ENCODE results near the gene FAM124B. TPM values are rescaled to one million over a fixed set of nuclear protein-coding genes. Genes with fewer than 3 reads are reported as not detected.

Gene FAM124B
- total and polyA plus RNA-seq, 4 donors: 0.30 to 2.5 (median 0.42) TPM

GRCh38 chr2:224393157-224393872 is 8.6 kb downstream of the FAM124B start:
- DNase-seq (ENCODE audit: low spot score): no peak
- H3K27ac ChIP-seq (ENCODE audit: low read depth in 1 of 2, low read length in 2 of 2): no peak overlapping the region
- H3K9me3 ChIP-seq (ENCODE audit: control insufficient read depth in 4 of 4, low read length in 3 of 4): no peaks in the 10 kb centered on the region
- H3K36me3 ChIP-seq (ENCODE audit: control insufficient read depth in 4 of 4, insufficient read depth in 3 of 4, low read depth in 1 of 4, low read length in 3 of 4): no peaks in the 10 kb centered on the region
- no peak overlapping the region for H3K9ac ChIP-seq (ENCODE audit: low read depth in 1 of 2, low read length in 2 of 2)
- 96% methylated on average over 3 of the region's 3 CpGs for WGBS
- peaks cover 0 to 4% (median 0%) of the 10 kb centered on the region in 4 donors for H3K4me1 ChIP-seq (ENCODE audit: control insufficient read depth in 4 of 4, insufficient read depth in 4 of 4, low read length in 3 of 4)
- no peak overlapping the region for H3K4me3 ChIP-seq (ENCODE audit: low read depth in 1 of 3, low read length in 3 of 3)
- no peaks in the 10 kb centered on the region for H3K27me3 ChIP-seq (ENCODE audit: control insufficient read depth in 4 of 4, insufficient read depth in 4 of 4, low read length in 3 of 4)
- TF ChIP-seq TAF1 (conservative IDR thresholded peaks at IDR 0.05) (no peak), FOXA2 (IDR thresholded peaks at IDR 0.05) (no peak), GABPA (IDR thresholded peaks at IDR 0.05 in 1 of 2, conservative IDR thresholded peaks at IDR 0.05 in 1 of 2) (no peak), JUND (IDR thresholded peaks at IDR 0.05) (no peak), YY1 (IDR thresholded peaks at IDR 0.05) (no peak), FOXA1 (IDR thresholded peaks at IDR 0.05) (no peak), RXRA (IDR thresholded peaks at IDR 0.05) (no peak), REST (IDR thresholded peaks at IDR 0.05) (no peak)
- TF ChIP-seq, protein P1, sequence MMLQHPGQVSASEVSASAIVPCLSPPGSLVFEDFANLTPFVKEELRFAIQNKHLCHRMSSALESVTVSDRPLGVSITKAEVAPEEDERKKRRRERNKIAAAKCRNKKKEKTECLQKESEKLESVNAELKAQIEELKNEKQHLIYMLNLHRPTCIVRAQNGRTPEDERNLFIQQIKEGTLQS (IDR thresholded peaks at IDR 0.05): no peak
- TF ChIP-seq, protein P2, sequence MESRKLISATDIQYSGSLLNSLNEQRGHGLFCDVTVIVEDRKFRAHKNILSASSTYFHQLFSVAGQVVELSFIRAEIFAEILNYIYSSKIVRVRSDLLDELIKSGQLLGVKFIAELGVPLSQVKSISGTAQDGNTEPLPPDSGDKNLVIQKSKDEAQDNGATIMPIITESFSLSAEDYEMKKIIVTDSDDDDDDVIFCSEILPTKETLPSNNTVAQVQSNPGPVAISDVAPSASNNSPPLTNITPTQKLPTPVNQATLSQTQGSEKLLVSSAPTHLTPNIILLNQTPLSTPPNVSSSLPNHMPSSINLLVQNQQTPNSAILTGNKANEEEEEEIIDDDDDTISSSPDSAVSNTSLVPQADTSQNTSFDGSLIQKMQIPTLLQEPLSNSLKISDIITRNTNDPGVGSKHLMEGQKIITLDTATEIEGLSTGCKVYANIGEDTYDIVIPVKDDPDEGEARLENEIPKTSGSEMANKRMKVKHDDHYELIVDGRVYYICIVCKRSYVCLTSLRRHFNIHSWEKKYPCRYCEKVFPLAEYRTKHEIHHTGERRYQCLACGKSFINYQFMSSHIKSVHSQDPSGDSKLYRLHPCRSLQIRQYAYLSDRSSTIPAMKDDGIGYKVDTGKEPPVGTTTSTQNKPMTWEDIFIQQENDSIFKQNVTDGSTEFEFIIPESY (IDR thresholded peaks at IDR 0.05): no peak

DNA sequence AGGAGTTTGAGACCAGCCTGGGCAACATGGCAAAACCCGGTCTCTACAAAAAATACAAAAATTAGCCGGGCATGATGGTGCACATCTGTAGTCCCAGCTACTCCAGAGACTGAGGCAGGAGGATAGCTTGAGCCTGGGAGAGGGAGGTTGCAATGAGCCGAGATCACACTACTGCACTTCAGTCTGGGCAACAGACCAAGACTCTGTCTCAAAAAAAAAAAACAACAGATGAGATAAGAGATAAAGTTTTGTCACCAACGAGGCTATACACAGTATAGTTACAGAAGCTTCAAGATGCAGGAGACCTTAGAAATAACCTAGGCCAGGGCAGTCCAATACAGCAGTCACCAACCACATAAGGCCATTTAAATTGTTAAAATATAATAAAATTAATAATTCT is 9.4 kb downstream of the FAM124B start:
- Histone ChIP-seq H3K4me1 (ENCODE audit: control insufficient read depth in 4 of 4, insufficient read depth in 4 of 4, low read length in 3 of 4) (peaks cover 0 to 4% (median 0%) of the 10 kb centered on the region in 4 donors), H3K4me3 (ENCODE audit: low read depth in 1 of 3, low read length in 3 of 3) (no peak overlapping the region), H3K27ac (ENCODE audit: low read depth in 1 of 2, low read length in 2 of 2) (no peak overlapping the region), H3K9me3 (ENCODE audit: control insufficient read depth in 4 of 4, low read length in 3 of 4) (no peaks in the 10 kb centered on the region), H3K9ac (ENCODE audit: low read depth in 1 of 2, low read length in 2 of 2) (no peak overlapping the region), H3K36me3 (ENCODE audit: control insufficient read depth in 4 of 4, insufficient read depth in 3 of 4, low read depth in 1 of 4, low read length in 3 of 4) (no peaks in the 10 kb centered on the region), H3K27me3 (ENCODE audit: control insufficient read depth in 4 of 4, insufficient read depth in 4 of 4, low read length in 3 of 4) (no peaks in the 10 kb centered on the region)
- DNase-seq (ENCODE audit: low spot score): no peak
- WGBS: 58% methylated on average over 4 of the region's 4 CpGs
- TF ChIP-seq, protein P1 (IDR thresholded peaks at IDR 0.05): no peak
- TF ChIP-seq FOXA2 (IDR thresholded peaks at IDR 0.05): no peak

GRCh38 chr2:224389317-224389716 is 12.6 kb downstream of the FAM124B start:
- Histone ChIP-seq H3K36me3 (ENCODE audit: control insufficient read depth in 4 of 4, insufficient read depth in 3 of 4, low read depth in 1 of 4, low read length in 3 of 4) (no peaks in the 10 kb centered on the region), H3K27me3 (ENCODE audit: control insufficient read depth in 4 of 4, insufficient read depth in 4 of 4, low read length in 3 of 4) (no peaks in the 10 kb centered on the region), H3K27ac (ENCODE audit: low read depth in 1 of 2, low read length in 2 of 2) (no peak overlapping the region), H3K9me3 (ENCODE audit: control insufficient read depth in 4 of 4, low read length in 3 of 4) (no peaks in the 10 kb centered on the region), H3K4me1 (ENCODE audit: control insufficient read depth in 4 of 4, insufficient read depth in 4 of 4, low read length in 3 of 4) (no peaks in the 10 kb centered on the region), H3K9ac (ENCODE audit: low read depth in 1 of 2, low read length in 2 of 2) (no peak overlapping the region), H3K4me3 (ENCODE audit: low read depth in 1 of 3, low read length in 3 of 3) (no peak overlapping the region)
- no peak for DNase-seq (ENCODE audit: low spot score)
- WGBS: 93% methylated on average over 5 of the region's 5 CpGs
- TF ChIP-seq GABPA (IDR thresholded peaks at IDR 0.05 in 1 of 2, conservative IDR thresholded peaks at IDR 0.05 in 1 of 2) (no peak), RXRA (IDR thresholded peaks at IDR 0.05) (no peak), REST (IDR thresholded peaks at IDR 0.05) (no peak), CTCF (IDR thresholded peaks at IDR 0.05; ENCODE audit: low read depth, low read length, missing input control) (no peak), FOXA2 (IDR thresholded peaks at IDR 0.05) (no peak)
